Measurements from ENCODE around the gene LINGO4. TPM values are rescaled to one million over a fixed set of nuclear protein-coding genes. Genes with fewer than 3 reads are reported as not detected.

Gene LINGO4
- total RNA-seq, 1 experiment from 2014 or later, result not detected

DNA sequence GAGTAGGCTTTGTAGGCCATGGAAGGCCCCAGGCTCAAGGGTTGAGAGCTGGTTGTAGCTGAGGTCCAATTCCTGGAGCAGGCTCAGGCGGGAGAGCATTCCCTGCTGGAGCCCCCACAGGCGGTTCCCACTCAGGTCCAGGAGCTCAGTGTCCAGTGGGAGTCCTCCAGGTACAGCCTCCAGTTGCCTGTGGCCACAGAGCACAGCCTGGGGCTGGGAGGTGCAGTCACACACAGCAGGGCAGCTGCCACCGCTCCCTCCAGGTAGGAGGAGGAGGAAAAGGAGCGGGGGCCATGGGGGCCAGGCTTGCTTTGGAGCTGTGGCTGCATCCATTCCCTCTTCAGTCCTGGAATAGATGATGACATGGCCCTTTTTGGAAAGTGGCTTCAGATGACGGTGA, 2.8 kb downstream of the LINGO4 start:
- POLR2A ChIA-PET, result interaction anchor here (1.5 kb wide), 1 partner anchor 40 kb away, joined by 3 read pairs; no protein-coding TSS in a partner anchor
- Mint-ChIP-seq H3K27ac (no peak overlapping the region), H3K27me3 (ENCODE audit: low read depth) (peaks cover 6% of the 10 kb centered on the region), H3K4me1 (peaks cover 14% of the 10 kb centered on the region), H3K36me3 (no peaks in the 10 kb centered on the region), H3K4me3 (no peak overlapping the region), H3K9me3 (no peaks in the 10 kb centered on the region)
- CTCF ChIA-PET, result interaction anchor here (1.5 kb wide), 1 partner anchor 232 kb away, joined by 3 read pairs; no protein-coding TSS in a partner anchor
- ATAC-seq (no peak), DNase-seq (ENCODE audit: low spot score) (no peak)
- TF ChIP-seq, protein P1, sequence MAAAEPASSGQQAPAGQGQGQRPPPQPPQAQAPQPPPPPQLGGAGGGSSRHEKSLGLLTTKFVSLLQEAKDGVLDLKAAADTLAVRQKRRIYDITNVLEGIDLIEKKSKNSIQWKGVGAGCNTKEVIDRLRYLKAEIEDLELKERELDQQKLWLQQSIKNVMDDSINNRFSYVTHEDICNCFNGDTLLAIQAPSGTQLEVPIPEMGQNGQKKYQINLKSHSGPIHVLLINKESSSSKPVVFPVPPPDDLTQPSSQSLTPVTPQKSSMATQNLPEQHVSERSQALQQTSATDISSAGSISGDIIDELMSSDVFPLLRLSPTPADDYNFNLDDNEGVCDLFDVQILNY (CRISPR knock-in tag; IDR thresholded peaks at IDR 0.05), result no peak
- no peak for TF ChIP-seq TP53 (CRISPR knock-in tag; IDR thresholded peaks at IDR 0.05)
- TF ChIP-seq TEAD4 (CRISPR knock-in tag; IDR thresholded peaks at IDR 0.05), result no peak
- TF ChIP-seq NR2C2 (CRISPR knock-in tag; IDR thresholded peaks at IDR 0.05), result no peak
- no peak for TF ChIP-seq MXD4 (CRISPR knock-in tag; IDR thresholded peaks at IDR 0.05; ENCODE audit: borderline replicate concordance)
- TF ChIP-seq ZNF423 (CRISPR knock-in tag; IDR thresholded peaks at IDR 0.05), result no peak
- TF ChIP-seq CREM (CRISPR knock-in tag; IDR thresholded peaks at IDR 0.05), result no peak
- TF ChIP-seq, protein P2, sequence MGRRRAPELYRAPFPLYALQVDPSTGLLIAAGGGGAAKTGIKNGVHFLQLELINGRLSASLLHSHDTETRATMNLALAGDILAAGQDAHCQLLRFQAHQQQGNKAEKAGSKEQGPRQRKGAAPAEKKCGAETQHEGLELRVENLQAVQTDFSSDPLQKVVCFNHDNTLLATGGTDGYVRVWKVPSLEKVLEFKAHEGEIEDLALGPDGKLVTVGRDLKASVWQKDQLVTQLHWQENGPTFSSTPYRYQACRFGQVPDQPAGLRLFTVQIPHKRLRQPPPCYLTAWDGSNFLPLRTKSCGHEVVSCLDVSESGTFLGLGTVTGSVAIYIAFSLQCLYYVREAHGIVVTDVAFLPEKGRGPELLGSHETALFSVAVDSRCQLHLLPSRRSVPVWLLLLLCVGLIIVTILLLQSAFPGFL (CRISPR knock-in tag; IDR thresholded peaks at IDR 0.05; ENCODE audit: borderline replicate concordance), result no peak
- no peak for TF ChIP-seq ATF1 (CRISPR knock-in tag; IDR thresholded peaks at IDR 0.05)
- TF ChIP-seq, protein P3, sequence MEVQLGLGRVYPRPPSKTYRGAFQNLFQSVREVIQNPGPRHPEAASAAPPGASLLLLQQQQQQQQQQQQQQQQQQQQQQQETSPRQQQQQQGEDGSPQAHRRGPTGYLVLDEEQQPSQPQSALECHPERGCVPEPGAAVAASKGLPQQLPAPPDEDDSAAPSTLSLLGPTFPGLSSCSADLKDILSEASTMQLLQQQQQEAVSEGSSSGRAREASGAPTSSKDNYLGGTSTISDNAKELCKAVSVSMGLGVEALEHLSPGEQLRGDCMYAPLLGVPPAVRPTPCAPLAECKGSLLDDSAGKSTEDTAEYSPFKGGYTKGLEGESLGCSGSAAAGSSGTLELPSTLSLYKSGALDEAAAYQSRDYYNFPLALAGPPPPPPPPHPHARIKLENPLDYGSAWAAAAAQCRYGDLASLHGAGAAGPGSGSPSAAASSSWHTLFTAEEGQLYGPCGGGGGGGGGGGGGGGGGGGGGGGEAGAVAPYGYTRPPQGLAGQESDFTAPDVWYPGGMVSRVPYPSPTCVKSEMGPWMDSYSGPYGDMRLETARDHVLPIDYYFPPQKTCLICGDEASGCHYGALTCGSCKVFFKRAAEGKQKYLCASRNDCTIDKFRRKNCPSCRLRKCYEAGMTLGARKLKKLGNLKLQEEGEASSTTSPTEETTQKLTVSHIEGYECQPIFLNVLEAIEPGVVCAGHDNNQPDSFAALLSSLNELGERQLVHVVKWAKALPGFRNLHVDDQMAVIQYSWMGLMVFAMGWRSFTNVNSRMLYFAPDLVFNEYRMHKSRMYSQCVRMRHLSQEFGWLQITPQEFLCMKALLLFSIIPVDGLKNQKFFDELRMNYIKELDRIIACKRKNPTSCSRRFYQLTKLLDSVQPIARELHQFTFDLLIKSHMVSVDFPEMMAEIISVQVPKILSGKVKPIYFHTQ (CRISPR knock-in tag; IDR thresholded peaks at IDR 0.05), result no peak

DNA sequence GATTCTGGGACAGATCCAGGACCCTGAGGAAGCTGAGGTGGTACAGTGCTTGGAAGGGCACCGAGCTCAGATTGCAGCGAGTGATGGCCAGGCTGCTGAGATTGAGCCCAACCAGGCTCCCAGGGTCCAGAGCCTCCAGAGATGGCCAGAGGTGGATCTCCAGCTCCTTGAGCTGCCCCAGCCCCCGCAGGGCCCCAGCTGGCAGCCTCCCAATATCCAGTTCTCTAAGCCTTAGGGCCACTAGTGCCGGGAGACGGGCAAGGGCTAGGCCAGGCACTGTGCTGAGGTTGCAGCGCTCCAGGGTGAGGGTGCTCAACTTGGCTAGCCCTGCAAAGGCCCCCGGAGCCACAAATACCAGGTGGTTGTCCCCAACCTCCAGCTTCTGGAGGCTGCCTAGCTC, 3.4 kb downstream of the LINGO4 start:
- peaks cover 6% of the 10 kb centered on the region for H3K27me3 Mint-ChIP-seq (ENCODE audit: low read depth)
- ATAC-seq, result no peak
- H3K4me1 Mint-ChIP-seq, result peaks cover 14% of the 10 kb centered on the region

More for the DNA sequence above, 3.4 kb downstream of the LINGO4 start:
- POLR2A ChIA-PET, result interaction anchor here (1.5 kb wide), 1 partner anchor 39 kb away, joined by 3 read pairs; no protein-coding TSS in a partner anchor
- CTCF ChIA-PET, result interaction anchor here (1.0 to 1.5 kb wide), 2 partner anchors 9 to 233 kb away, joined by 3 read pairs; no protein-coding TSS in a partner anchor
- no peak for DNase-seq (ENCODE audit: low spot score)
- H3K27ac Mint-ChIP-seq, result no peak overlapping the region
- TF ChIP-seq GABPB1 (CRISPR knock-in tag; IDR thresholded peaks at IDR 0.05), result no peak
- TF ChIP-seq FOXP1 (CRISPR knock-in tag; IDR thresholded peaks at IDR 0.05; ENCODE audit: borderline replicate concordance), result no peak
- no peak for TF ChIP-seq ZNF232 (CRISPR knock-in tag; IDR thresholded peaks at IDR 0.05)
- TF ChIP-seq, protein P4, sequence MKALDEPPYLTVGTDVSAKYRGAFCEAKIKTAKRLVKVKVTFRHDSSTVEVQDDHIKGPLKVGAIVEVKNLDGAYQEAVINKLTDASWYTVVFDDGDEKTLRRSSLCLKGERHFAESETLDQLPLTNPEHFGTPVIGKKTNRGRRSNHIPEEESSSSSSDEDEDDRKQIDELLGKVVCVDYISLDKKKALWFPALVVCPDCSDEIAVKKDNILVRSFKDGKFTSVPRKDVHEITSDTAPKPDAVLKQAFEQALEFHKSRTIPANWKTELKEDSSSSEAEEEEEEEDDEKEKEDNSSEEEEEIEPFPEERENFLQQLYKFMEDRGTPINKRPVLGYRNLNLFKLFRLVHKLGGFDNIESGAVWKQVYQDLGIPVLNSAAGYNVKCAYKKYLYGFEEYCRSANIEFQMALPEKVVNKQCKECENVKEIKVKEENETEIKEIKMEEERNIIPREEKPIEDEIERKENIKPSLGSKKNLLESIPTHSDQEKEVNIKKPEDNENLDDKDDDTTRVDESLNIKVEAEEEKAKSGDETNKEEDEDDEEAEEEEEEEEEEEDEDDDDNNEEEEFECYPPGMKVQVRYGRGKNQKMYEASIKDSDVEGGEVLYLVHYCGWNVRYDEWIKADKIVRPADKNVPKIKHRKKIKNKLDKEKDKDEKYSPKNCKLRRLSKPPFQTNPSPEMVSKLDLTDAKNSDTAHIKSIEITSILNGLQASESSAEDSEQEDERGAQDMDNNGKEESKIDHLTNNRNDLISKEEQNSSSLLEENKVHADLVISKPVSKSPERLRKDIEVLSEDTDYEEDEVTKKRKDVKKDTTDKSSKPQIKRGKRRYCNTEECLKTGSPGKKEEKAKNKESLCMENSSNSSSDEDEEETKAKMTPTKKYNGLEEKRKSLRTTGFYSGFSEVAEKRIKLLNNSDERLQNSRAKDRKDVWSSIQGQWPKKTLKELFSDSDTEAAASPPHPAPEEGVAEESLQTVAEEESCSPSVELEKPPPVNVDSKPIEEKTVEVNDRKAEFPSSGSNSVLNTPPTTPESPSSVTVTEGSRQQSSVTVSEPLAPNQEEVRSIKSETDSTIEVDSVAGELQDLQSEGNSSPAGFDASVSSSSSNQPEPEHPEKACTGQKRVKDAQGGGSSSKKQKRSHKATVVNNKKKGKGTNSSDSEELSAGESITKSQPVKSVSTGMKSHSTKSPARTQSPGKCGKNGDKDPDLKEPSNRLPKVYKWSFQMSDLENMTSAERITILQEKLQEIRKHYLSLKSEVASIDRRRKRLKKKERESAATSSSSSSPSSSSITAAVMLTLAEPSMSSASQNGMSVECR (CRISPR knock-in tag; IDR thresholded peaks at IDR 0.05; ENCODE audit: borderline replicate concordance), result no peak
- TF ChIP-seq, protein P5, sequence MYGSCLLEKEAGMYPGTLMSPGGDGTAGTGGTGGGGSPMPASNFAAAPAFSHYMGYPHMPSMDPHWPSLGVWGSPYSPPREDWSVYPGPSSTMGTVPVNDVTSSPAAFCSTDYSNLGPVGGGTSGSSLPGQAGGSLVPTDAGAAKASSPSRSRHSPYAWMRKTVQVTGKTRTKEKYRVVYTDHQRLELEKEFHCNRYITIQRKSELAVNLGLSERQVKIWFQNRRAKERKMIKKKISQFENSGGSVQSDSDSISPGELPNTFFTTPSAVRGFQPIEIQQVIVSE (CRISPR knock-in tag; IDR thresholded peaks at IDR 0.05; ENCODE audit: borderline replicate concordance), result no peak
- no peak for TF ChIP-seq FOXJ3 (CRISPR knock-in tag; IDR thresholded peaks at IDR 0.05; ENCODE audit: borderline replicate concordance)
- TF ChIP-seq SP1 (CRISPR knock-in tag; conservative IDR thresholded peaks at IDR 0.05), result no peak
- TF ChIP-seq, protein P6, sequence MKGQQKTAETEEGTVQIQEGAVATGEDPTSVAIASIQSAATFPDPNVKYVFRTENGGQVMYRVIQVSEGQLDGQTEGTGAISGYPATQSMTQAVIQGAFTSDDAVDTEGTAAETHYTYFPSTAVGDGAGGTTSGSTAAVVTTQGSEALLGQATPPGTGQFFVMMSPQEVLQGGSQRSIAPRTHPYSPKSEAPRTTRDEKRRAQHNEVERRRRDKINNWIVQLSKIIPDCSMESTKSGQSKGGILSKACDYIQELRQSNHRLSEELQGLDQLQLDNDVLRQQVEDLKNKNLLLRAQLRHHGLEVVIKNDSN (CRISPR knock-in tag; IDR thresholded peaks at IDR 0.05), result no peak
- TF ChIP-seq, protein P7, sequence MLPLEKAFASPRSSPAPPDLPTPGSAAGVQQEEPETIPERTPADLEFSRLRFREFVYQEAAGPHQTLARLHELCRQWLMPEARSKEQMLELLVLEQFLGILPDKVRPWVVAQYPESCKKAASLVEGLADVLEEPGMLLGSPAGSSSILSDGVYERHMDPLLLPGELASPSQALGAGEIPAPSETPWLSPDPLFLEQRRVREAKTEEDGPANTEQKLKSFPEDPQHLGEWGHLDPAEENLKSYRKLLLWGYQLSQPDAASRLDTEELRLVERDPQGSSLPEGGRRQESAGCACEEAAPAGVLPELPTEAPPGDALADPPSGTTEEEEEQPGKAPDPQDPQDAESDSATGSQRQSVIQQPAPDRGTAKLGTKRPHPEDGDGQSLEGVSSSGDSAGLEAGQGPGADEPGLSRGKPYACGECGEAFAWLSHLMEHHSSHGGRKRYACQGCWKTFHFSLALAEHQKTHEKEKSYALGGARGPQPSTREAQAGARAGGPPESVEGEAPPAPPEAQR (CRISPR knock-in tag; IDR thresholded peaks at IDR 0.05), result no peak
- no peaks in the 10 kb centered on the region for H3K36me3 Mint-ChIP-seq
- H3K4me3 Mint-ChIP-seq, result no peak overlapping the region
- H3K9me3 Mint-ChIP-seq, result no peaks in the 10 kb centered on the region
